DOHH2 (cell line): ENCODE results near the gene PGA5.

ENCODE experiments used
- H3F3A ChIP-seq: fragments of 200-600 bp; sonication (generic), shearing (Covaris generic); 2 replicates; pipeline ENCODE4 v1.6.0; 2016; ENCODE audit warnings: antibody characterized with exemption, mild to moderate bottlenecking; ENCODE audit not compliant: control insufficient read depth, insufficient read depth
- H3K27ac ChIP-seq: fragments of 200-600 bp; sonication (generic); 2 replicates; pipeline ENCODE4 v1.5.1; 2014; ENCODE audit warnings: low read depth, mild to moderate bottlenecking, low read length, moderate library complexity
- H3K27me3 ChIP-seq: fragments of 200-600 bp; sonication (generic); 2 replicates; pipeline ENCODE4 v1.6.1; 2014; ENCODE audit warnings: mild to moderate bottlenecking, low read length, mixed read lengths; ENCODE audit not compliant: control insufficient read depth
- H3K36me3 ChIP-seq: fragments of 200-600 bp; sonication (generic); 2 replicates; pipeline ENCODE4 v1.6.1; 2014; ENCODE audit warnings: mild to moderate bottlenecking, low read length, moderate library complexity, mixed read lengths; ENCODE audit not compliant: control insufficient read depth
- H3K4me1 ChIP-seq: fragments of 200-600 bp; sonication (generic); 2 replicates; pipeline ENCODE4 v1.6.1; 2014; ENCODE audit warnings: mild to moderate bottlenecking, low read length, mixed read lengths; ENCODE audit not compliant: control insufficient read depth
- H3K4me2 ChIP-seq: fragments of 200-600 bp; sonication (generic); 2 replicates; pipeline ENCODE4 v1.6.0; 2014; ENCODE audit warnings: mild to moderate bottlenecking, low read length, moderate library complexity
- H3K4me3 ChIP-seq: fragments of 200-600 bp; sonication (generic); 2 replicates; pipeline ENCODE4 v1.5.1; 2014; ENCODE audit warnings: mild to moderate bottlenecking, low read length, mixed read lengths
- H3K79me2 ChIP-seq: fragments of 200-600 bp; sonication (generic); 2 replicates; pipeline ENCODE4 v1.6.1; 2014; ENCODE audit warnings: mild to moderate bottlenecking, low read length, mixed read lengths; ENCODE audit not compliant: control insufficient read depth
- H3K9me2 ChIP-seq: fragments of 200-600 bp; sonication (generic); replicated peaks from 2 replicates; pipeline ENCODE4 v1.6.1; 2014; ENCODE audit warnings: mild to moderate bottlenecking, low read length, mixed read lengths; ENCODE audit not compliant: control insufficient read depth
- H3K9me3 ChIP-seq: fragments of 200-600 bp; sonication (generic); 2 replicates; pipeline ENCODE4 v1.6.1; 2014; ENCODE audit warnings: antibody characterized with exemption, low read length, mixed read lengths; ENCODE audit not compliant: control insufficient read depth, insufficient read depth
- H4K20me1 ChIP-seq: fragments of 200-600 bp; sonication (generic); 2 replicates; pipeline ENCODE4 v1.6.0; 2014; ENCODE audit warnings: low read depth, mild to moderate bottlenecking, antibody characterized with exemption, low read length, moderate library complexity; ENCODE audit not compliant: control insufficient read depth, insufficient read depth
- EZH2phosphoT487 ChIP-seq: fragments of 200-600 bp; sonication (generic); IDR thresholded peaks from 2 replicates; pipeline ENCODE4 v1.6.1; 2017; ENCODE audit warnings: borderline replicate concordance, mild to moderate bottlenecking, antibody characterized with exemption, low read length, moderate library complexity, mixed read lengths
- TF ChIP-seq, protein P1 (sequence below): fragments of 200-600 bp; sonication (generic); IDR thresholded peaks from one replicate; pipeline ENCODE4 v1.5.1; 2014; ENCODE audit warnings: antibody characterized with exemption, mild to moderate bottlenecking, low read depth, low read length; ENCODE audit not compliant: poor library complexity, severe bottlenecking

PGA5 gene

DNA sequence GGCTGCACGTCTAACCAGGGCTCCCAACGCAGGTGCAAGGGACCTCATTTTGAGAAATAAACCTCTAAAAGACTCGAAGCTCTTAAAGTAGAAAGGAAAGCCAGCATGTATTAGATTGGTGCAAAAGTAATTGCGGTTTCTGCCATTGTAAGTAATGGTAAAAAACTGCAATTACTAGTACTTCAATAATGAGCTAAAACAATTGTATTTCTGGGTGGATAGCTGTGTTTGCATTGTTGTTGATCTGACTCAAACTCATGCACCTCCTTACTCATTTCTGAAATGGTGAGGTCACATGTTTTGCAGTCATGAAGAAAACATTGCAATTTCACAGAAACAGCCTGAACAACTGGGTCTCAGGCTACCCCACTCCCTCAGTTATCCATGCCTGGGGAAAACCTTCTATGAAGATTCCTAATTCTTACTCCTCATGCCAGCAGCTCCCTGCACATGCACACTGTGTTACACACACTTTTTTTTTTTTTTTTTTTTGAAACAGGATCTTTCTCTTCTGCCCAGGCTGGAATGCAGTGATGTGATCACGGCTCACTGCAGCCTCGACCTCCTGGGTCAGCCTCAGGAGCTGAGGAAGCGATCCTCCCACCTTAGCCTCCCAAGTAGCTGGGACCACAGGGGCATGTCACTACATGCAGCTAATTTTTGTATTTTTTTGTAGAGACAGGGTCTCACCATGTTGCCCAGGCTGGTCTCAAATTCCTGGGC lies 29.5 kb downstream of the PGA5 start:
- no peaks in the 10 kb centered on the region for H3F3A ChIP-seq
- TF ChIP-seq, protein P1, sequence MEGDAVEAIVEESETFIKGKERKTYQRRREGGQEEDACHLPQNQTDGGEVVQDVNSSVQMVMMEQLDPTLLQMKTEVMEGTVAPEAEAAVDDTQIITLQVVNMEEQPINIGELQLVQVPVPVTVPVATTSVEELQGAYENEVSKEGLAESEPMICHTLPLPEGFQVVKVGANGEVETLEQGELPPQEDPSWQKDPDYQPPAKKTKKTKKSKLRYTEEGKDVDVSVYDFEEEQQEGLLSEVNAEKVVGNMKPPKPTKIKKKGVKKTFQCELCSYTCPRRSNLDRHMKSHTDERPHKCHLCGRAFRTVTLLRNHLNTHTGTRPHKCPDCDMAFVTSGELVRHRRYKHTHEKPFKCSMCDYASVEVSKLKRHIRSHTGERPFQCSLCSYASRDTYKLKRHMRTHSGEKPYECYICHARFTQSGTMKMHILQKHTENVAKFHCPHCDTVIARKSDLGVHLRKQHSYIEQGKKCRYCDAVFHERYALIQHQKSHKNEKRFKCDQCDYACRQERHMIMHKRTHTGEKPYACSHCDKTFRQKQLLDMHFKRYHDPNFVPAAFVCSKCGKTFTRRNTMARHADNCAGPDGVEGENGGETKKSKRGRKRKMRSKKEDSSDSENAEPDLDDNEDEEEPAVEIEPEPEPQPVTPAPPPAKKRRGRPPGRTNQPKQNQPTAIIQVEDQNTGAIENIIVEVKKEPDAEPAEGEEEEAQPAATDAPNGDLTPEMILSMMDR, result no peak
- no peak for TF ChIP-seq EZH2phosphoT487
- no peaks in the 10 kb centered on the region for H3K27me3 ChIP-seq
- no peak overlapping the region for H3K4me2 ChIP-seq
- no peak overlapping the region for H3K27ac ChIP-seq
- H3K4me1 ChIP-seq, result no peaks in the 10 kb centered on the region
- no peaks in the 10 kb centered on the region for H4K20me1 ChIP-seq
- H3K4me3 ChIP-seq, result no peak overlapping the region
- H3K9me3 ChIP-seq, result no peaks in the 10 kb centered on the region
- peaks cover 17% of the 10 kb centered on the region for H3K36me3 ChIP-seq
- H3K9me2 ChIP-seq, result no peaks in the 10 kb centered on the region
- H3K79me2 ChIP-seq, result no peaks in the 10 kb centered on the region

DNA sequence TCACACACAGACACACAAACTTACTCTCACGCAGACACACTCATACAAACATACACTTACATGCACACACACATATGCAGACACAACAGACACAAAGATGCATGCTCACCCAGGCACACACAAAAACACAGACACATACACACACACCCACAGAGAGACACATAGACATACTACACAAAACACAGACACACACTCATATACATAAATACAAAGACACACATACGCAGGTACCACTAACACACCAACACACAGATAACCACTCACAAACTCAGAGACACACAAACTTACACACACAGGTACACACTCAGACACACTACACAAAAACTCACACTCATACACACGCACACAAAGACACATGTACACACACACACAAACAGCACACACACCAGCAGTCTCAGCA lies 31.8 kb downstream of the PGA5 start:
- no peak overlapping the region for H3K4me3 ChIP-seq
- H3K9me3 ChIP-seq, result no peaks in the 10 kb centered on the region
- H4K20me1 ChIP-seq, result no peaks in the 10 kb centered on the region
- H3F3A ChIP-seq, result no peaks in the 10 kb centered on the region
- H3K27me3 ChIP-seq, result no peaks in the 10 kb centered on the region
- no peak overlapping the region for H3K27ac ChIP-seq
- no peaks in the 10 kb centered on the region for H3K79me2 ChIP-seq
- H3K36me3 ChIP-seq, result peaks cover 22% of the 10 kb centered on the region
- no peaks in the 10 kb centered on the region for H3K9me2 ChIP-seq
- H3K4me2 ChIP-seq, result no peak overlapping the region
- TF ChIP-seq EZH2phosphoT487, result no peak
- TF ChIP-seq, protein P1, result no peak
- H3K4me1 ChIP-seq, result peaks cover 3% of the 10 kb centered on the region; the same call in 1 of the 2 replicates

DNA sequence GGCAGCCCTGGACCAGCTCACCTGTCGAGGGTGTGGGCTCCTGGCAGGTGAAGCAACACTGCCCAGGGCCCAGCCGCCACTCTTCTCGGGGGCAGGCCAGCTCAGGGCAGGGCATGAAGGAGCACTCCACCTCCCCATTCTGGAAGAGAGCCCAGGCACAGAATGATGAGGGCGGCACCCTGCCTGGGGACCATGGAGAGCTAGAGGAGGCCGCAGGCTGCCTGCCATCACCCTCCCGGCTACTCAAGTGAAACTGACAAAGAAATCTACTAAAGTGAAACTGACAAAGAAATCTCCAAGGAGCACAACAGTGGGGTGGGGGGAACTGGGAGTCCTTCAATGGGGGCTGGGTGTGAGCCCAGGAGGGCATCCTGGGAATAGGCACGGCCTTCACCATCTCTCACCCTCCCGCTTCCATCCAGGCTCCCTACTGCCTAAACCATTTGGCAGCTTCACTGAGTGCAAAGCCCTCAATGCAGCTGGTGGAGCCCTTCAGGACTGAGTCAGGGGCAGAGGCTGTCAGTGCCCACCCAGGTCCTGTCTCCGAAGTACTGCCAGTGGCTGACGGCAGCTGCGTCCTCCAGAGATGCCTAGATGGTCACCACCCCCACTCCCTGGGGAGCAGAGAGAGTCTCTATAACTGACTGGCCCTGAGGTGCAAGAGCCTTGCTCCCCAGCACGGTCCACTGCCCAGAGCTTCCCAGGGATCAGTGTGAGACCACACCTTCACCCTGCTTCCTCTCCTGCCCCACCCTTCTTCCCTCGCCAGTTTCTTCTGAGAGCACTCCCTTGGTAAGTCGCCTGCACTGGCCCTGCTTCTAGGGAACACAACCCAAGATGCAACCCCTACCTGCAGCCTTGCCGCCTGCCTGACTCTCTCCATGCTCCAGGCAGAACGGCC lies 32.5 kb downstream of the PGA5 start:
- H3K9me3 ChIP-seq, result no peaks in the 10 kb centered on the region
- H3K4me3 ChIP-seq, result no peak overlapping the region
- TF ChIP-seq, protein P1, result no peak
- no peak for TF ChIP-seq EZH2phosphoT487
- peaks cover 3% of the 10 kb centered on the region; the same call in 1 of the 2 replicates for H3K4me1 ChIP-seq
- no peaks in the 10 kb centered on the region for H3K27me3 ChIP-seq
- no peak overlapping the region for H3K27ac ChIP-seq
- no peaks in the 10 kb centered on the region for H4K20me1 ChIP-seq
- no peak overlapping the region for H3K4me2 ChIP-seq
- no peaks in the 10 kb centered on the region for H3K79me2 ChIP-seq
- no peaks in the 10 kb centered on the region for H3K9me2 ChIP-seq
- H3K36me3 ChIP-seq, result peaks cover 25% of the 10 kb centered on the region
- H3F3A ChIP-seq, result no peaks in the 10 kb centered on the region
